HG03571 (cell line): ENCODE data around the gene SETD1A.

Source experiments
- ATAC-seq: cut with Tn5 transposase; IDR thresholded peaks from one replicate; pipeline ENCODE4 v1.9.1; 2021; ENCODE audit not compliant: unreplicated experiment

SETD1A gene

GRCh38 chr16:30957456-30958174, at the start of gene SETD1A:
Gene SETD1A (plus strand): TSS chr16:30957754. CDS start chr16:30958732, 978 bp downstream.
- ATAC-seq, result peak; percentile 71

GRCh38 chr16:30910427-30911029, 47.0 kb upstream of the SETD1A start:
- no peak for ATAC-seq

GRCh38 chr16:30912794-30913412, 44.7 kb upstream of the SETD1A start:
- ATAC-seq, result no peak

GRCh38 chr16:30914830-30915229, 42.7 kb upstream of the SETD1A start:
- ATAC-seq, result no peak

- ATAC-seq, result no peak
Measured at GRCh38 chr16:30918614-30919013, 38.9 kb upstream of the SETD1A start.

GRCh38 chr16:30920891-30921290, 36.7 kb upstream of the SETD1A start:
- no peak for ATAC-seq

- ATAC-seq, result no peak
Measured at GRCh38 chr16:30921459-30921747, 36.2 kb upstream of the SETD1A start.

- no peak for ATAC-seq
Measured at GRCh38 chr16:30921748-30922419, 35.7 kb upstream of the SETD1A start.

- peak; percentile 57 for ATAC-seq
Measured at GRCh38 chr16:30922420-30922959, 35.1 kb upstream of the SETD1A start.

- peak; percentile 52 for ATAC-seq
Measured at GRCh38 chr16:30922960-30923535, 34.5 kb upstream of the SETD1A start.

- ATAC-seq, result no peak
Measured at GRCh38 chr16:30923554-30924075, 33.9 kb upstream of the SETD1A start, which contains the start of gene FBXL19. Gene FBXL19 (plus strand): TSS chr16:30923572. CDS start chr16:30925755, 2,183 bp downstream.

- ATAC-seq, result no peak
Measured at GRCh38 chr16:30924076-30924912, 33.3 kb upstream of the SETD1A start.

- no peak for ATAC-seq
Measured at GRCh38 chr16:30924913-30925631, 32.5 kb upstream of the SETD1A start.

GRCh38 chr16:30925632-30925987, 31.9 kb upstream of the SETD1A start:
- ATAC-seq, result no peak

GRCh38 chr16:30925995-30926811, 31.4 kb upstream of the SETD1A start:
- ATAC-seq, result no peak

- no peak for ATAC-seq
Measured at GRCh38 chr16:30926937-30927788, 30.4 kb upstream of the SETD1A start.

- ATAC-seq, result no peak
Measured at GRCh38 chr16:30927789-30928378, 29.7 kb upstream of the SETD1A start.
